ENCODE results near the gene F13A1. TPM values are rescaled to one million over a fixed set of nuclear protein-coding genes. Genes with fewer than 3 reads are reported as not detected.

F13A1 gene
- total and polyA plus RNA-seq, 9 donors: 26.0 to 64.9 (median 48.6) TPM

DNA sequence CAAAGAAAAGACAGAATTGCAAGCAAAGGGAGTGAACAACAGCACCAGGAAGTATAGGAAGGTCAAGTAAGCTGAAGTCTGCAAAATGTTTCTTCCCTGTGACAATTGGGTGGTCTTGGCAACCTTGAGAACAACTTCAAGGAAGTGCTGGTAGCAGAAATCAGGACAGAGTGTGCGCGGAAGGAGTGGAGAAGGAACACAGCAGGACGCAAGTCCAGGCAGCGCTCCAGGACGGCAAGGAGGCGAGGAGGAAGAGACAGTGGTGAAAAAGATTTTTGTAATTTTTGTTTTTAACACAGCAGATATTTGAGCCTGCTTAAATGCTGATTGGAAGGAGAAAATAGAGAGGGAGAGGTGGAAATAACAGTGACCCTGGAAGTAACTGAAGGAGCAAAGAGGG, 141.7 kb downstream of the F13A1 start:
- Histone ChIP-seq H3K27me3 (ENCODE audit: control insufficient read depth, insufficient read depth, low read length) (peaks cover 2% of the 10 kb centered on the region), H3K4me1 (ENCODE audit: control insufficient read depth, insufficient read depth, low read length) (peaks cover 8% of the 10 kb centered on the region), H3K9me3 (replicated peaks; ENCODE audit: control insufficient read depth, low read depth, low read length) (no peaks in the 10 kb centered on the region), H3K27ac (ENCODE audit: low read length) (no peak overlapping the region), H3K36me3 (ENCODE audit: control insufficient read depth, insufficient read depth, low read length) (no peaks in the 10 kb centered on the region), H3K4me3 (ENCODE audit: low read length) (no peak overlapping the region)
- DNase-seq: no peak
- 59% methylated on average over 6 of the region's 6 CpGs for WGBS (ENCODE audit: insufficient coverage)

DNA sequence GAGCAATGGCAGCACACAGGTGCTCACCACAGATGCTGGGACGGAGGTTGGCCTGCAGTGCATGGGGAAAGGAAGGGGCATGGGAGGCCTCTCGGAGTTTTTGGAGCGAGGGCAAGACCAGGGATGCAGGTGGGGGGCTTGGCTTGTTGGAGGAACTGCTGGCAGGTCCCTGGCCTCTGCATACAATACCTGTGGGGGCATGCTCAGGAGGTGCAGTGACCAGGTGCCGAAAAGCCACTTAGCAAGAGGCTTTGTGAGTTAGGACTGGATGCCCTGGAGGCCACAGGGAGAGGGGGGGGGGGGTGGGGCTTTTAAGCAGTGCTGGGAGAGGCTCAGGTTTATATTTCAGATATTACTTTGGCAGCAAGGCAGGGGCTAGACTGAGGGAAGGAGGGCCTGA, 142.7 kb downstream of the F13A1 start:
- 71% methylated on average over 4 of the region's 4 CpGs for WGBS (ENCODE audit: insufficient coverage)
- Histone ChIP-seq H3K4me1 (ENCODE audit: control insufficient read depth, insufficient read depth, low read length) (peaks cover 8% of the 10 kb centered on the region), H3K27me3 (ENCODE audit: control insufficient read depth, insufficient read depth, low read length) (peaks cover 2% of the 10 kb centered on the region), H3K27ac (ENCODE audit: low read length) (no peak overlapping the region), H3K9me3 (replicated peaks; ENCODE audit: control insufficient read depth, low read depth, low read length) (no peaks in the 10 kb centered on the region), H3K36me3 (ENCODE audit: control insufficient read depth, insufficient read depth, low read length) (no peaks in the 10 kb centered on the region), H3K4me3 (ENCODE audit: low read length) (no peak overlapping the region)
- no peak for DNase-seq

DNA sequence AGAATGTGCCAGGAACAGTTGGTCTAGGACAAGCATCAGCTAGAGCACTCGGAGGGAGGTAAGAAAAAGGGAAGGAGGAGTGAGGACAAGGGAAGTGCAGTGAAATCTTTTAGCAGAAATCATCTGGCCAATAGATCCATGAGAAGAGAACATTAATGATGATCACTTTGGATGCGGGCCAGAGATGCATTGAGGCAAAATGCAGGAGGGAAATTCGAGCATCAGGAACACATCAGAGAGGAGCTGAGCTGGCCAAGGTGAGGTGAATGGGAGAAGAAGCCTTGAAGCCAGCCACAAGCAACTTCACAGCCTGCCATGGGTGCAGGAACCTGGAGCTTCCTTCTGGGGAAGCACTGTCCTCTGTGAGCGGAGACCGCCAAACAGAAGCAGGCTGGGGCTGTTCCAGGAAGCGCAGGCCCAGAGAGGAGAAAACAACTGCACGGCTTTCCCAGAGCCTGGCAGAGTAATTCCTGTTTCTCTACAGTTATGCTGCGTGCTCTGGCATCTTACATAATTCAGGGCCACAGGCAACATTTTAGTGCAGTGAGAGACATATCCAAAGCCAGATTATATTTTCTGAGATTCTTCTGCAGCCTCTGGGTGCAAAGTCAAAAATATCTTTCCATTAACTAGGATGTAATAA, 143.8 kb downstream of the F13A1 start:
- H3K4me3 ChIP-seq (ENCODE audit: low read length): no peak overlapping the region
- 34% methylated on average over 8 of the region's 8 CpGs for WGBS (ENCODE audit: insufficient coverage)
- DNase-seq: peak; percentile 60

DNA sequence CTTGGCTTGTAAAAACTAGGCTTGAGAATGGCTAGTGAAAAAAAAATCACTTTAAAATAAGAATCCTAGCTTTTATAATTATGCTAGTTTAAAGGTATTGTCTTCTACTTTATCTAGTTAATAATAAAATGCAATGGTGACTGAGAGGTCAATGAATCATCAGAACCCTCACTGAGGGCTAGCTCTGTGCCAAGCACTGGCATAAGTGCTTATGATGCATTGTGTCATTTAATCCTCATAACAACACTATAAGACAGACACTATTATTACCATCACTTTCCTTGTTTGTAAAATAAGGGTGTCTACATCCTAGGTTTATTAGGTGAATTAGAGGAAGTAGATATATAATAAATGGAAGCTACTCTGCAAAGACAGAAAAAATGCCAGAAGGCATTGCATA, 144.3 kb downstream of the F13A1 start:
- peaks cover 2% of the 10 kb centered on the region for H3K27me3 ChIP-seq (ENCODE audit: control insufficient read depth, insufficient read depth, low read length)
- no peak for DNase-seq
- no peaks in the 10 kb centered on the region for H3K9me3 ChIP-seq (replicated peaks; ENCODE audit: control insufficient read depth, low read depth, low read length)
- peaks cover 8% of the 10 kb centered on the region for H3K4me1 ChIP-seq (ENCODE audit: control insufficient read depth, insufficient read depth, low read length)
- no peak overlapping the region for H3K4me3 ChIP-seq (ENCODE audit: low read length)
- H3K36me3 ChIP-seq (ENCODE audit: control insufficient read depth, insufficient read depth, low read length): no peaks in the 10 kb centered on the region
- no peak overlapping the region for H3K27ac ChIP-seq (ENCODE audit: low read length)

More for the DNA sequence above, 143.8 kb downstream of the F13A1 start:
- H3K27ac ChIP-seq (ENCODE audit: low read length): no peak overlapping the region
- H3K9me3 ChIP-seq (replicated peaks; ENCODE audit: control insufficient read depth, low read depth, low read length): no peaks in the 10 kb centered on the region
- H3K36me3 ChIP-seq (ENCODE audit: control insufficient read depth, insufficient read depth, low read length): no peaks in the 10 kb centered on the region
- peaks cover 2% of the 10 kb centered on the region for H3K27me3 ChIP-seq (ENCODE audit: control insufficient read depth, insufficient read depth, low read length)
- H3K4me1 ChIP-seq (ENCODE audit: control insufficient read depth, insufficient read depth, low read length): peaks cover 8% of the 10 kb centered on the region

DNA sequence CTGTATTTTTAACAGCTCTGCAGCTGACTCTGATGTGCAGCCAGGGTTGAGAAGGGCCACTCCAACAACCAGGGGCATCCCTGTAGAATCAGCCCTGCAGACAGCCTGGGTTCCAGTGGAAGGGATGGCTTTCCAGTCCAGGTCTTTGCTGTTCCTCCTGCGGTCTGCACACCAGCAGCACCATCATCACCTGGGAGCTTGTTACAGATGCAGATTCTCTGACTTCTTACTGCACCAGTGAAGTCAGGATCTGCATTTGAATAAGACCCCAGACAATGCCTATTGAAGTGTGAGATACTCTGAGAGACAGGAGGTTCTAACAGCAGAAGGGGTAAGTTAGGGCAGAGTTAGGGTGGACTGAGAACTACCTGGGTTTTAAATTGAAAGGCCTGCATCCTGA, 151.3 kb downstream of the F13A1 start:
- Histone ChIP-seq H3K27me3 (ENCODE audit: control insufficient read depth, insufficient read depth, low read length) (no peaks in the 10 kb centered on the region), H3K4me1 (ENCODE audit: control insufficient read depth, insufficient read depth, low read length) (no peaks in the 10 kb centered on the region), H3K9me3 (replicated peaks; ENCODE audit: control insufficient read depth, low read depth, low read length) (no peaks in the 10 kb centered on the region), H3K4me3 (ENCODE audit: low read length) (no peak overlapping the region), H3K36me3 (ENCODE audit: control insufficient read depth, insufficient read depth, low read length) (no peaks in the 10 kb centered on the region), H3K27ac (ENCODE audit: low read length) (no peak overlapping the region)
- WGBS (ENCODE audit: insufficient coverage): 50% methylated on average over 1 of the region's 1 CpG
- no peak for DNase-seq

DNA sequence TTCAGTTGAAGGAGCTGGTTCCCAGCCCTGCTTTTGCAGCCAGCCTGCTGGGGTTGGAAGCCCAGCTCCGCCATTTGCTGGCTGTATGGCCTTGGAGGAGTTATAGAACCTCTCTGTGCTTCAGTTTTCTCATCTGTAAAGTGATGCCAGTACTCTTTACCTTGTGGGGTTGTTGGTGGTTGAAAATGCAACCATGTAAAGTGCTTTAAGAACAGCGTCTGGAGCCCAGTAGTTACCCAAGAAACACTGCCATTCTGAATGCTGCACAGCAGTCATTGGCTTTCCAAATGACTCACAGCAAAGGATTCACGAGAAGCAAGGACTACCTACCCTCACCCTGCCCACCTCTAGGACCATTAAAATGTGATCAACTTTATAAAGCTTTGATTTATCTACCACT, 154.4 kb downstream of the F13A1 start:
- Histone ChIP-seq H3K4me3 (ENCODE audit: low read length) (no peak overlapping the region), H3K27ac (ENCODE audit: low read length) (no peak overlapping the region), H3K36me3 (ENCODE audit: control insufficient read depth, insufficient read depth, low read length) (no peaks in the 10 kb centered on the region), H3K9me3 (replicated peaks; ENCODE audit: control insufficient read depth, low read depth, low read length) (no peaks in the 10 kb centered on the region), H3K4me1 (ENCODE audit: control insufficient read depth, insufficient read depth, low read length) (no peaks in the 10 kb centered on the region), H3K27me3 (ENCODE audit: control insufficient read depth, insufficient read depth, low read length) (no peaks in the 10 kb centered on the region)
- 92% methylated on average over 3 of the region's 3 CpGs for WGBS (ENCODE audit: insufficient coverage)
- DNase-seq: no peak

GRCh38 chr6:6164367-6164766, 156.1 kb downstream of the F13A1 start:
- no peaks in the 10 kb centered on the region for H3K27me3 ChIP-seq (ENCODE audit: control insufficient read depth, insufficient read depth, low read length)
- no peak overlapping the region for H3K27ac ChIP-seq (ENCODE audit: low read length)
- no peak overlapping the region for H3K4me3 ChIP-seq (ENCODE audit: low read length)
- no peaks in the 10 kb centered on the region for H3K4me1 ChIP-seq (ENCODE audit: control insufficient read depth, insufficient read depth, low read length)
- WGBS (ENCODE audit: insufficient coverage): 84% methylated on average over 2 of the region's 4 CpGs
- no peak for DNase-seq
- no peaks in the 10 kb centered on the region for H3K9me3 ChIP-seq (replicated peaks; ENCODE audit: control insufficient read depth, low read depth, low read length)
- H3K36me3 ChIP-seq (ENCODE audit: control insufficient read depth, insufficient read depth, low read length): no peaks in the 10 kb centered on the region

GRCh38 chr6:6154335-6154734, 166.1 kb downstream of the F13A1 start:
- no peak for DNase-seq
- Histone ChIP-seq H3K27me3 (ENCODE audit: control insufficient read depth, insufficient read depth, low read length) (no peaks in the 10 kb centered on the region), H3K36me3 (ENCODE audit: control insufficient read depth, insufficient read depth, low read length) (no peaks in the 10 kb centered on the region), H3K4me1 (ENCODE audit: control insufficient read depth, insufficient read depth, low read length) (no peaks in the 10 kb centered on the region), H3K27ac (ENCODE audit: low read length) (no peak overlapping the region), H3K4me3 (ENCODE audit: low read length) (no peak overlapping the region), H3K9me3 (replicated peaks; ENCODE audit: control insufficient read depth, low read depth, low read length) (no peaks in the 10 kb centered on the region)
- 87% methylated on average over 2 of the region's 3 CpGs for WGBS (ENCODE audit: insufficient coverage)

DNA sequence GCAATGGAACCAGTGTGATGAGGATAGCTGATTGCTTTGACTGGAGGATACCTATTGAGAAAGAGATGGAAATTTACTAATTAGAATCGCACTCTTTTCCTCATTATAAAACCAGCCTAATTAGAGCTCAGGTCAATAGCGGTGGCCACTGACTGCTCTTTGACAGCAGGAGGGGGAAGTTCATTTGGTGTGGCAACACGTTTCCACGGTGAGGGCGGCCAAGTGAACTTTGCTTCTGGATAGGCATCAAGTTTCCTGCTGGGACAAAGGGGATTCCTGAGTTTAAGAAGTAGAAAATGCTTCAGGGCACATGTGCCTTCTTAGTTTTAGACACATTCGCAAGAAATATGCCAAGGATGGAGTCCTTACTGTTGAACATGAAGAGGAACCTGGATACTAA, 168.4 kb downstream of the F13A1 start:
- Histone ChIP-seq H3K27ac (ENCODE audit: low read length) (no peak overlapping the region), H3K4me1 (ENCODE audit: control insufficient read depth, insufficient read depth, low read length) (no peaks in the 10 kb centered on the region), H3K36me3 (ENCODE audit: control insufficient read depth, insufficient read depth, low read length) (no peaks in the 10 kb centered on the region), H3K9me3 (replicated peaks; ENCODE audit: control insufficient read depth, low read depth, low read length) (no peaks in the 10 kb centered on the region), H3K27me3 (ENCODE audit: control insufficient read depth, insufficient read depth, low read length) (no peaks in the 10 kb centered on the region), H3K4me3 (ENCODE audit: low read length) (no peak overlapping the region)
- WGBS (ENCODE audit: insufficient coverage): 22% methylated on average over 3 of the region's 6 CpGs
- DNase-seq: no peak

DNA sequence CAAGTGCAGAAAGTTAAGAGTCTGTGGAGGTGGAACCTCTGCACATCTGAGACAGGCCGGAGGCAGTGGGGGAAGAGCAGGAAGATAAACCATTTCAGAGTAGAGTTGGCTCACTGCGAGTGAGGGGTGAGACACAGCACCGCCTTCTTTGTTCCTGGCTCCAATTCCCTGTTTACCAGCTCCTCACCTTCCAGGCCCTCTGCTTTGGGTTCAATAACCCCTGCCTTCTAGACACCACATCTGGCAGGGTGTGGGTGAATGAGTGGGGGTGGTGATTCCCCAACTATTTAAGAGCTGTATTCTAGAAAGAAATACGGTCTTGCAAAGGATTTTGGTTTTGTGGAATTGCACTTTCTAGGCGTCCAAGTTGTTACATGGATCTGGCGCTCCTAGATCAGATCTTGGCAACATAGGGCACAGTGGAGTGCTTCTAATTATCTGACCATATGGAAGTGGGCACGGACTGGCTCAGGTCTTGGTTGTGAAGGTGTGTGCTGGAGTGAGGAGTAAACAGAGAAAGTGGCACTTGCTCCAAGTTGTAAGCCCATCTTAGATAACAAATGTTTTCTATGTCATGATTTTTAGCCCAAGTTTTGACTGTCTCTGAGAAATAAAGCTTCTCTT, 172.2 kb downstream of the F13A1 start:
- WGBS (ENCODE audit: insufficient coverage): 68% methylated on average over 3 of the region's 7 CpGs
- Histone ChIP-seq H3K4me1 (ENCODE audit: control insufficient read depth, insufficient read depth, low read length) (no peaks in the 10 kb centered on the region), H3K27me3 (ENCODE audit: control insufficient read depth, insufficient read depth, low read length) (no peaks in the 10 kb centered on the region), H3K27ac (ENCODE audit: low read length) (no peak overlapping the region), H3K9me3 (replicated peaks; ENCODE audit: control insufficient read depth, low read depth, low read length) (no peaks in the 10 kb centered on the region), H3K4me3 (ENCODE audit: low read length) (no peak overlapping the region), H3K36me3 (ENCODE audit: control insufficient read depth, insufficient read depth, low read length) (no peaks in the 10 kb centered on the region)
- no peak for DNase-seq
